ENCODE measurements around the gene ZSWIM7.

ZSWIM7 gene

GRCh38 chr17:15958484-15958854 is 41.0 kb downstream of the ZSWIM7 start:
- no peaks in the 10 kb centered on the region for H3K27me3 ChIP-seq (ENCODE audit: control insufficient read depth, insufficient read depth, low read length)
- no peaks in the 10 kb centered on the region for H3K4me1 ChIP-seq (ENCODE audit: control insufficient read depth, insufficient read depth, low read length)
- no peaks in the 10 kb centered on the region for H3K9me3 ChIP-seq (ENCODE audit: control insufficient read depth, insufficient read depth, low read length)
- no peak overlapping the region for H3K27ac ChIP-seq (ENCODE audit: low read length)
- no peak overlapping the region for H3K4me3 ChIP-seq (ENCODE audit: low read length)
- no peaks in the 10 kb centered on the region for H3K36me3 ChIP-seq (ENCODE audit: control insufficient read depth, insufficient read depth, low read length)
- DNase-seq (ENCODE audit: low read depth, low spot score) = no peak
- no CpG with 5 or more reads among the region's 4 CpGs for WGBS (ENCODE audit: insufficient coverage, insufficient read length)

- Histone ChIP-seq H3K4me1 (ENCODE audit: control insufficient read depth, insufficient read depth, low read length) (no peaks in the 10 kb centered on the region), H3K36me3 (ENCODE audit: control insufficient read depth, insufficient read depth, low read length) (no peaks in the 10 kb centered on the region), H3K9me3 (ENCODE audit: control insufficient read depth, insufficient read depth, low read length) (no peaks in the 10 kb centered on the region), H3K4me3 (ENCODE audit: low read length) (no peak overlapping the region), H3K27ac (ENCODE audit: low read length) (no peak overlapping the region), H3K27me3 (ENCODE audit: control insufficient read depth, insufficient read depth, low read length) (no peaks in the 10 kb centered on the region)
- DNase-seq (ENCODE audit: low read depth, low spot score) = no peak
- WGBS (ENCODE audit: insufficient coverage, insufficient read length) = no CpG with 5 or more reads among the region's 19 CpGs
These were observed 41.7 kb downstream of the ZSWIM7 start for GRCh38 chr17:15957608-15958307.

- no peaks in the 10 kb centered on the region for H3K9me3 ChIP-seq (ENCODE audit: control insufficient read depth, insufficient read depth, low read length)
- H3K4me3 ChIP-seq (ENCODE audit: low read length) = no peak overlapping the region
- no peak for DNase-seq (ENCODE audit: low read depth, low spot score)
- no peak overlapping the region for H3K27ac ChIP-seq (ENCODE audit: low read length)
- no peaks in the 10 kb centered on the region for H3K36me3 ChIP-seq (ENCODE audit: control insufficient read depth, insufficient read depth, low read length)
- H3K27me3 ChIP-seq (ENCODE audit: control insufficient read depth, insufficient read depth, low read length) = no peaks in the 10 kb centered on the region
- WGBS (ENCODE audit: insufficient coverage, insufficient read length) = no CpG with 5 or more reads among the region's 6 CpGs
- no peaks in the 10 kb centered on the region for H3K4me1 ChIP-seq (ENCODE audit: control insufficient read depth, insufficient read depth, low read length)
These were observed 42.3 kb downstream of the ZSWIM7 start for GRCh38 chr17:15957206-15957605.

GRCh38 chr17:15955793-15956541 is 43.5 kb downstream of the ZSWIM7 start:
- no CpG with 5 or more reads among the region's 14 CpGs for WGBS (ENCODE audit: insufficient coverage, insufficient read length)
- H3K27ac ChIP-seq (ENCODE audit: low read length) = no peak overlapping the region
- H3K9me3 ChIP-seq (ENCODE audit: control insufficient read depth, insufficient read depth, low read length) = no peaks in the 10 kb centered on the region
- H3K27me3 ChIP-seq (ENCODE audit: control insufficient read depth, insufficient read depth, low read length) = no peaks in the 10 kb centered on the region
- H3K4me3 ChIP-seq (ENCODE audit: low read length) = no peak overlapping the region
- no peaks in the 10 kb centered on the region for H3K36me3 ChIP-seq (ENCODE audit: control insufficient read depth, insufficient read depth, low read length)
- no peak for DNase-seq (ENCODE audit: low read depth, low spot score)
- H3K4me1 ChIP-seq (ENCODE audit: control insufficient read depth, insufficient read depth, low read length) = peaks cover 2% of the 10 kb centered on the region; the same call in 1 of the 2 replicates

GRCh38 chr17:15954222-15954621 is 45.3 kb downstream of the ZSWIM7 start:
- H3K27ac ChIP-seq (ENCODE audit: low read length) = no peak overlapping the region
- WGBS (ENCODE audit: insufficient coverage, insufficient read length) = no CpG with 5 or more reads among the region's 5 CpGs
- DNase-seq (ENCODE audit: low read depth, low spot score) = no peak
- no peaks in the 10 kb centered on the region for H3K27me3 ChIP-seq (ENCODE audit: control insufficient read depth, insufficient read depth, low read length)
- H3K9me3 ChIP-seq (ENCODE audit: control insufficient read depth, insufficient read depth, low read length) = no peaks in the 10 kb centered on the region
- H3K36me3 ChIP-seq (ENCODE audit: control insufficient read depth, insufficient read depth, low read length) = no peaks in the 10 kb centered on the region
- no peak overlapping the region for H3K4me3 ChIP-seq (ENCODE audit: low read length)
- H3K4me1 ChIP-seq (ENCODE audit: control insufficient read depth, insufficient read depth, low read length) = peaks cover 2% of the 10 kb centered on the region; the same call in 1 of the 2 replicates

GRCh38 chr17:15952916-15953790 is 46.4 kb downstream of the ZSWIM7 start:
- H3K27ac ChIP-seq (ENCODE audit: low read length) = no peak overlapping the region
- no peak for DNase-seq (ENCODE audit: low read depth, low spot score)
- peaks cover 2% of the 10 kb centered on the region; the same call in 1 of the 2 replicates for H3K4me1 ChIP-seq (ENCODE audit: control insufficient read depth, insufficient read depth, low read length)
- no peaks in the 10 kb centered on the region for H3K27me3 ChIP-seq (ENCODE audit: control insufficient read depth, insufficient read depth, low read length)
- WGBS (ENCODE audit: insufficient coverage, insufficient read length) = no CpG with 5 or more reads among the region's 22 CpGs
- no peak overlapping the region; the same call in 1 of the 2 replicates for H3K4me3 ChIP-seq (ENCODE audit: low read length)
- H3K36me3 ChIP-seq (ENCODE audit: control insufficient read depth, insufficient read depth, low read length) = no peaks in the 10 kb centered on the region
- no peaks in the 10 kb centered on the region for H3K9me3 ChIP-seq (ENCODE audit: control insufficient read depth, insufficient read depth, low read length)

- no peak overlapping the region for H3K4me3 ChIP-seq (ENCODE audit: low read length)
- H3K27ac ChIP-seq (ENCODE audit: low read length) = no peak overlapping the region
- no peak for DNase-seq (ENCODE audit: low read depth, low spot score)
- no CpG with 5 or more reads among the region's 7 CpGs for WGBS (ENCODE audit: insufficient coverage, insufficient read length)
- H3K4me1 ChIP-seq (ENCODE audit: control insufficient read depth, insufficient read depth, low read length) = peaks cover 2% of the 10 kb centered on the region; the same call in 1 of the 2 replicates
- H3K27me3 ChIP-seq (ENCODE audit: control insufficient read depth, insufficient read depth, low read length) = no peaks in the 10 kb centered on the region
- no peaks in the 10 kb centered on the region for H3K9me3 ChIP-seq (ENCODE audit: control insufficient read depth, insufficient read depth, low read length)
- H3K36me3 ChIP-seq (ENCODE audit: control insufficient read depth, insufficient read depth, low read length) = no peaks in the 10 kb centered on the region
These were observed 47.4 kb downstream of the ZSWIM7 start for GRCh38 chr17:15952048-15952532.

GRCh38 chr17:15951368-15952047 is 48.0 kb downstream of the ZSWIM7 start:
- Histone ChIP-seq H3K4me3 (ENCODE audit: low read length) (no peak overlapping the region), H3K27me3 (ENCODE audit: control insufficient read depth, insufficient read depth, low read length) (peaks cover 1% of the 10 kb centered on the region), H3K27ac (ENCODE audit: low read length) (no peak overlapping the region), H3K4me1 (ENCODE audit: control insufficient read depth, insufficient read depth, low read length) (peaks cover 2% of the 10 kb centered on the region; the same call in 1 of the 2 replicates), H3K9me3 (ENCODE audit: control insufficient read depth, insufficient read depth, low read length) (no peaks in the 10 kb centered on the region), H3K36me3 (ENCODE audit: control insufficient read depth, insufficient read depth, low read length) (no peaks in the 10 kb centered on the region)
- WGBS (ENCODE audit: insufficient coverage, insufficient read length) = no CpG with 5 or more reads among the region's 6 CpGs
- no peak for DNase-seq (ENCODE audit: low read depth, low spot score)

- WGBS (ENCODE audit: insufficient coverage, insufficient read length) = no CpG with 5 or more reads among the region's 16 CpGs
- no peak overlapping the region for H3K4me3 ChIP-seq (ENCODE audit: low read length)
- no peak for DNase-seq (ENCODE audit: low read depth, low spot score)
These were observed 51.3 kb downstream of the ZSWIM7 start for GRCh38 chr17:15947976-15948752.

More at GRCh38 chr17:15947976-15948752, 51.3 kb downstream of the ZSWIM7 start:
- H3K4me1 ChIP-seq (ENCODE audit: control insufficient read depth, insufficient read depth, low read length) = peaks cover 7% of the 10 kb centered on the region
- no peaks in the 10 kb centered on the region for H3K9me3 ChIP-seq (ENCODE audit: control insufficient read depth, insufficient read depth, low read length)
- no peaks in the 10 kb centered on the region for H3K36me3 ChIP-seq (ENCODE audit: control insufficient read depth, insufficient read depth, low read length)
- H3K27ac ChIP-seq (ENCODE audit: low read length) = no peak overlapping the region
- H3K27me3 ChIP-seq (ENCODE audit: control insufficient read depth, insufficient read depth, low read length) = peaks cover 18% of the 10 kb centered on the region

Measured in iPS DF 6.9 (cell line).